Peyer's patch (tissue), 4 donors: ENCODE results near the gene EIF4E2. TPM values are rescaled to one million over a fixed set of nuclear protein-coding genes. Genes with fewer than 3 reads are reported as not detected.

Experiments used
- DNase-seq, 3 donors: peaks; one replicate each; pipeline ENCODE4 v3.0.0-alpha.2; 2017 to 2019
- H3K27ac ChIP-seq, 4 donors: fragments of 200-600 bp; sonication (generic); one replicate each; pipeline ENCODE4 v1.5.1; 2016 to 2019
- H3K27me3 ChIP-seq, 2 donors: fragments of 200-600 bp; sonication (generic); one replicate each; pipeline ENCODE4 v1.5.1; 2019
- H3K36me3 ChIP-seq, 3 donors: fragments of 200-600 bp; sonication (generic); one replicate each; pipeline ENCODE4 v1.5.1; 2016 to 2019
- H3K4me1 ChIP-seq, 4 donors: fragments of 200-600 bp; sonication (generic); one replicate each; pipeline ENCODE4 v1.5.1; 2016 to 2019
- H3K4me3 ChIP-seq, 4 donors: fragments of 200-600 bp; sonication (generic); 1 replicate in 3 of 4; 2 replicates in 1 of 4; pipeline ENCODE4 v1.5.1; 2016 to 2019; ENCODE audit warnings: mild to moderate bottlenecking in 1 of 4
- H3K9me3 ChIP-seq, 4 donors: fragments of 200-600 bp; sonication (generic); one replicate each; pipeline ENCODE4 v1.5.1; 2016 to 2019; ENCODE audit warnings: mild to moderate bottlenecking in 1 of 4
- CTCF ChIP-seq, 6 experiments: fragments of 450-650 bp in 4 of 6; fragments of 200-600 bp in 2 of 6; sonication (generic) in 1 of 6; IDR thresholded peaks; one replicate each; pipeline ENCODE4 v1.5.1; 2017 to 2019; ENCODE audit warnings: antibody characterized with exemption in 6 of 6, mild to moderate bottlenecking in 3 of 6, moderate library complexity in 1 of 6
- POLR2A ChIP-seq, 2 donors: fragments of 450-650 bp; IDR thresholded peaks; one replicate each; pipeline ENCODE4 v1.5.1; 2017; ENCODE audit warnings: antibody characterized with exemption in 2 of 2, mild to moderate bottlenecking in 2 of 2, moderate library complexity in 2 of 2
- total RNA-seq, 4 donors: library from RNA; depleted of rRNA; stranded (reverse); fragments of >200 nt; gene quantifications; one replicate each; pipeline ENCODE4 v1.1.0, GENCODE V29; 2016

The EIF4E2 gene
- total RNA-seq, 4 donors from 2014 or later = 33.0 to 51.8 (median 44.1) TPM

GRCh38 chr2:232574674-232575403 is 24.4 kb downstream of the EIF4E2 start:
- Histone ChIP-seq H3K36me3 (peaks cover 0 to 30% (median 0%) of the 10 kb centered on the region in 3 donors), H3K27ac (no peak overlapping the region)

DNA sequence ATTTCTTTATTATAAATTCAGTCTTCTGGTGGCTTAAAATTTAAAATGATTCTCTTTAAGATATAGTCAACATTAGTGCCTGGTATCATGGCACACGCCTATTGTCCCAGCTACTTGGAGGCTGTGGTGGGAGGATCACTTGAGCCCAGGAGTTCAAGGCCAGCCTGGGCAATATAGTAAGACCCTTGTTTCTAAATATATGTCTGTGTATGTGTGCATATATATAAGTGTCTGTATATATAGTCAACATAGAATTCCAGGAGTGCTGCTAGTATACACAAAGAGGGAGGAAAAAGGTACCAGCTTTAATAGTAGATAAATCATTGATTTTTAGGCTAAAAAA is 24.9 kb downstream of the EIF4E2 start:
- peaks cover 0 to 26% (median 0%) of the 10 kb centered on the region in 3 donors for H3K36me3 ChIP-seq
- DNase-seq = no peak
- H3K4me1 ChIP-seq = no peaks in the 10 kb centered on the region
- TF ChIP-seq CTCF (IDR thresholded peaks at IDR 0.05) = no peak
- TF ChIP-seq POLR2A (IDR thresholded peaks at IDR 0.05) = no peak
- no peak overlapping the region for H3K27ac ChIP-seq
- no peak overlapping the region for H3K4me3 ChIP-seq
- no peaks in the 10 kb centered on the region for H3K27me3 ChIP-seq
- H3K9me3 ChIP-seq = no peaks in the 10 kb centered on the region

More at GRCh38 chr2:232574674-232575403, 24.4 kb downstream of the EIF4E2 start:
- TF ChIP-seq POLR2A (IDR thresholded peaks at IDR 0.05) (no peak), CTCF (IDR thresholded peaks at IDR 0.05) (no peak)
- H3K4me1 ChIP-seq = no peaks in the 10 kb centered on the region
- H3K4me3 ChIP-seq = no peak overlapping the region
- H3K9me3 ChIP-seq = no peaks in the 10 kb centered on the region
- no peak for DNase-seq
- H3K27me3 ChIP-seq = no peaks in the 10 kb centered on the region

- Histone ChIP-seq H3K36me3 (peaks cover 0 to 30% (median 0%) of the 10 kb centered on the region in 3 donors), H3K4me1 (no peaks in the 10 kb centered on the region), H3K27me3 (no peaks in the 10 kb centered on the region), H3K4me3 (no peak overlapping the region), H3K27ac (no peak overlapping the region), H3K9me3 (no peaks in the 10 kb centered on the region)
- no peak for TF ChIP-seq POLR2A (IDR thresholded peaks at IDR 0.05)
- no peak for TF ChIP-seq CTCF (IDR thresholded peaks at IDR 0.05)
- DNase-seq = no peak
Measured at GRCh38 chr2:232576995-232577394, 26.5 kb downstream of the EIF4E2 start.

- TF ChIP-seq CTCF (IDR thresholded peaks at IDR 0.05) (no peak), POLR2A (IDR thresholded peaks at IDR 0.05) (no peak)
- no peak overlapping the region for H3K27ac ChIP-seq
- no peaks in the 10 kb centered on the region for H3K4me1 ChIP-seq
- H3K9me3 ChIP-seq = no peaks in the 10 kb centered on the region
- DNase-seq = no peak
- no peaks in the 10 kb centered on the region for H3K27me3 ChIP-seq
- peaks cover 0 to 34% (median 0%) of the 10 kb centered on the region in 3 donors for H3K36me3 ChIP-seq
- H3K4me3 ChIP-seq = no peak overlapping the region
Measured at GRCh38 chr2:232577841-232578240, 27.4 kb downstream of the EIF4E2 start.

DNA sequence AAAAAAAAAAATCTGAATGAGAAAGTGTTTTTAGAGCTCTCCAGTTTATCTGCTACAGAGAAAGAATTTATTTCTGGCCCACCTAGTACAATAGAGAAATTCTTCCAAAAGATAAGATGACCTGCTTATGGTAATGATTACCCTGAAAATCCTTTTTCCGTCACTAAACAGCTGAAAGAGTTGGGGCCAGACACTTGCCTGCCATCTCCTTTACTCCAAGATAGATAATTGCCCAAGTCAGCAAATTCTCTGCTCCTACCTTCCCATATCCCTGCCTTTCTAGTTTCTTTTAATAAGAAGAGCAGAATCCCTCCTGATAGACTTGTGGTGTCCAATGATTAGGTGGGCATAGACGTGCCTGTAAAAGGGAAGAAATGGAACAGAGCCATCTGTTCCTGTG is 28.1 kb downstream of the EIF4E2 start:
- Histone ChIP-seq H3K27ac (no peak overlapping the region), H3K4me1 (no peaks in the 10 kb centered on the region)
- DNase-seq = no peak

More for the DNA sequence above, 28.1 kb downstream of the EIF4E2 start:
- Histone ChIP-seq H3K27me3 (no peaks in the 10 kb centered on the region), H3K36me3 (peaks cover 0 to 34% (median 0%) of the 10 kb centered on the region in 3 donors), H3K4me3 (no peak overlapping the region), H3K9me3 (no peaks in the 10 kb centered on the region)
- TF ChIP-seq POLR2A (IDR thresholded peaks at IDR 0.05) = no peak
- no peak for TF ChIP-seq CTCF (IDR thresholded peaks at IDR 0.05)
